HepG2 (cell line): Measurements from ENCODE around the gene NT5C. TPM values are rescaled to one million over a fixed set of nuclear protein-coding genes. Genes with fewer than 3 reads are reported as not detected.
A peak's percentile ranks its signal among the peaks of the same experiment; 100 is the strongest.

Source experiments
- ADNP ChIP-seq: sonication (generic); formaldehyde crosslinking; IDR thresholded peaks from 2 replicates; pipeline ENCODE4 v1.4.0; 2020; ENCODE audit warnings: missing genetic modification reagents
- AFF4 ChIP-seq: sonication (generic); formaldehyde crosslinking; IDR thresholded peaks from 2 replicates; pipeline ENCODE4 v1.4.0; 2020; ENCODE audit warnings: missing genetic modification reagents
- CREB1 ChIP-seq, 2 experiments: fragments of 450-650 bp in 1 of 2; IDR thresholded peaks; 2 replicates each; pipeline ENCODE4 v1.6.1; 2016 to 2017; ENCODE audit warnings: control low read depth in 1 of 2, mild to moderate bottlenecking in 1 of 2, missing compliant biosample characterization in 1 of 2, missing genetic modification characterization in 1 of 2
- FOXM1 ChIP-seq: sonication (generic); formaldehyde crosslinking; IDR thresholded peaks from 2 replicates; pipeline ENCODE4 v1.5.0; 2020; ENCODE audit warnings: missing genetic modification reagents
- HMG20B ChIP-seq: conservative IDR thresholded peaks from 2 replicates; pipeline ENCODE4 v1.6.1; 2016; ENCODE audit warnings: missing genetic modification reagents, missing compliant biosample characterization
- PHF5A ChIP-seq: IDR thresholded peaks from one replicate; pipeline ENCODE4 v1.6.1; 2018; ENCODE audit warnings: low read depth, missing genetic modification reagents; ENCODE audit not compliant: unreplicated experiment
- SOX6 ChIP-seq, 2 experiments: fragments of 450-650 bp in 1 of 2; sonication (generic) in 1 of 2; formaldehyde crosslinking in 1 of 2; IDR thresholded peaks; 2 replicates each; pipeline versions ENCODE4 v1.4.0 to v1.6.1; 2017 to 2020; ENCODE audit warnings: antibody characterized with exemption in 1 of 2, mild to moderate bottlenecking in 1 of 2, missing genetic modification reagents in 1 of 2
- TOPORS ChIP-seq: sonication (generic); formaldehyde crosslinking; IDR thresholded peaks from 2 replicates; pipeline ENCODE4 v1.8.0; 2023; ENCODE audit warnings: mild to moderate bottlenecking, missing genetic modification reagents
- ZBTB40 ChIP-seq, 2 experiments: fragments of 450-650 bp in 1 of 2; sonication (generic) in 1 of 2; formaldehyde crosslinking in 1 of 2; IDR thresholded peaks; 2 replicates each; pipeline versions ENCODE4 v1.6.1 to v1.8.0; 2016 to 2022; ENCODE audit warnings: antibody characterized with exemption in 1 of 2, mild to moderate bottlenecking in 1 of 2, missing genetic modification reagents in 1 of 2
- ZMAT5 ChIP-seq: sonication (generic); formaldehyde crosslinking; IDR thresholded peaks from 2 replicates; pipeline ENCODE4 v1.5.0; 2020; ENCODE audit warnings: mild to moderate bottlenecking, low read depth, missing genetic modification reagents, borderline replicate concordance
- ZNF558 ChIP-seq: sonication (generic); formaldehyde crosslinking; IDR thresholded peaks from 2 replicates; pipeline ENCODE4 v1.9.0; 2022; ENCODE audit warnings: mild to moderate bottlenecking, missing genetic modification reagents, borderline replicate concordance
- ZNF639 ChIP-seq: conservative IDR thresholded peaks from 2 replicates; pipeline ENCODE4 v1.6.1; 2018; ENCODE audit warnings: missing genetic modification reagents
- polyA plus RNA-seq, 8 experiments: library from polyadenylated mRNA; depleted of rRNA in 3 of 8; stranded (reverse) in 7 of 8; unstranded in 1 of 8; fragments of >200 nt; fragmentation: Illumina TruSeq in 4 of 8; extraction: Trizol in 4 of 8; gene quantifications; 2 replicates each; pipeline versions ENCODE4 v1.2.1 to v1.2.3, GENCODE V29; 2011 to 2016; ENCODE audit warnings: low read depth in 4 of 8, missing spikeins in 1 of 8, mixed read lengths in 1 of 8; ENCODE audit not compliant: insufficient read depth in 1 of 8
- total RNA-seq, 5 experiments: library from RNA; depleted of rRNA; stranded (reverse); fragments of >200 nt; fragmentation: Illumina TruSeq; extraction: Trizol; gene quantifications; 2 replicates each; pipeline ENCODE4 v1.2.3, GENCODE V29; 2016; ENCODE audit warnings: low read depth in 1 of 5

The NT5C gene
- total and polyA plus RNA-seq, 2 of the 13 experiments (the other 11 are each of a cell fraction or from before 2014, with no cell fraction given), result 42.8 to 48.6 TPM

GRCh38 chr17:75109407-75110233 lies 21.9 kb downstream of the NT5C start, which contains the start of gene ARMC7 (continued):
- peak; percentile 74 for TF ChIP-seq ZNF639 (CRISPR knock-in tag)
- no peak for TF ChIP-seq SOX6 (IDR thresholded peaks at IDR 0.05)
- TF ChIP-seq SOX6 (CRISPR knock-in tag; IDR thresholded peaks at IDR 0.05), result no peak
- TF ChIP-seq PHF5A (CRISPR knock-in tag), result no peak
- no peak for TF ChIP-seq AFF4 (CRISPR knock-in tag)
- no peak for TF ChIP-seq ADNP
- peak; percentile 91 for TF ChIP-seq ZNF558 (CRISPR knock-in tag)
- TF ChIP-seq ZMAT5 (CRISPR knock-in tag), result no peak
- TF ChIP-seq CREB1 (IDR thresholded peaks at IDR 0.05), result no peak
- no peak for TF ChIP-seq CREB1 (CRISPR knock-in tag; IDR thresholded peaks at IDR 0.05)
- no peak for TF ChIP-seq ZBTB40 (IDR thresholded peaks at IDR 0.05)
- TF ChIP-seq ZBTB40 (CRISPR knock-in tag; IDR thresholded peaks at IDR 0.05), result 0 out of 2 replicates have a peak, but pooled peaks have one; percentile 63
- peak; percentile 22; the same call in 1 of the 2 replicates for TF ChIP-seq HMG20B (CRISPR knock-in tag)
- no peak for TF ChIP-seq TOPORS (CRISPR knock-in tag)
- 0 out of 2 replicates have a peak, but pooled peaks have one; percentile 46 for TF ChIP-seq FOXM1 (CRISPR knock-in tag)
